ENCODE data around the gene PACRG. TPM values are rescaled to one million over a fixed set of nuclear protein-coding genes. Genes with fewer than 3 reads are reported as not detected.
A peak's percentile ranks its signal among the peaks of the same experiment; 100 is the strongest.

The PACRG gene
- total and polyA plus RNA-seq, 2 donors (not counting 3 experiments of a cell fraction or from before 2014, with no cell fraction given): 0.08 TPM; not detected in 1

DNA sequence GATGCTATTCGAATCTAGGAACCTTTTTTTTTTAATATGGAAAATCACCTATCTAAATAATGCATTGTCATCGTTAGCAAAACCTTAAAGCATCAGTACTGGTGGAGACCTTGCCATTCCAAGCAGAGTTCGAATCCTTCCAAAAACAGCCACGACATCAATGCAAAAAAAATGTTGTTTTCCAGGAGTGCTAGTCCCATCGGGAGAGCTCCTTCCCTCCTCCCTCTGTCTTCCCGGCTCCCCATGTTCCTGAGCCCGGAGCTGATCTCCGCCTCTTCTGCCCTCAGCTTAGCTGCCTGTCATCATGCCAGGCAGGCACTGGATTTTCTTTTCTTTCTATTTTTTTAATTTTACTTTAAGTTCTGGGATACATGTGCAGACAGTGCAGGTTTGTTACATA lies 533.1 kb downstream of the PACRG start:
- TF ChIP-seq MYC (IDR thresholded peaks at IDR 0.05; ENCODE audit: low read depth, low read length) (no peak), POLR2A (IDR thresholded peaks at IDR 0.05; ENCODE audit: low read depth, low read length) (no peak), GATA2 (IDR thresholded peaks at IDR 0.05; ENCODE audit: insufficient read depth, insufficient read length, low read depth, low read length) (no peak), JUN (IDR thresholded peaks at IDR 0.05; ENCODE audit: borderline replicate concordance, insufficient read depth, insufficient read length, low read depth) (no peak), MAX (IDR thresholded peaks at IDR 0.05; ENCODE audit: insufficient read depth, insufficient read length) (no peak), POLR2AphosphoS5 (IDR thresholded peaks at IDR 0.05; ENCODE audit: insufficient read depth, low read depth, low read length) (no peak), EZH2 (IDR thresholded peaks at IDR 0.05; ENCODE audit: borderline replicate concordance, low read depth, low read length, severe bottlenecking) (no peak), FOS (IDR thresholded peaks at IDR 0.05; ENCODE audit: borderline replicate concordance, insufficient read depth, low read length) (no peak)
- TF ChIP-seq, protein P1, sequence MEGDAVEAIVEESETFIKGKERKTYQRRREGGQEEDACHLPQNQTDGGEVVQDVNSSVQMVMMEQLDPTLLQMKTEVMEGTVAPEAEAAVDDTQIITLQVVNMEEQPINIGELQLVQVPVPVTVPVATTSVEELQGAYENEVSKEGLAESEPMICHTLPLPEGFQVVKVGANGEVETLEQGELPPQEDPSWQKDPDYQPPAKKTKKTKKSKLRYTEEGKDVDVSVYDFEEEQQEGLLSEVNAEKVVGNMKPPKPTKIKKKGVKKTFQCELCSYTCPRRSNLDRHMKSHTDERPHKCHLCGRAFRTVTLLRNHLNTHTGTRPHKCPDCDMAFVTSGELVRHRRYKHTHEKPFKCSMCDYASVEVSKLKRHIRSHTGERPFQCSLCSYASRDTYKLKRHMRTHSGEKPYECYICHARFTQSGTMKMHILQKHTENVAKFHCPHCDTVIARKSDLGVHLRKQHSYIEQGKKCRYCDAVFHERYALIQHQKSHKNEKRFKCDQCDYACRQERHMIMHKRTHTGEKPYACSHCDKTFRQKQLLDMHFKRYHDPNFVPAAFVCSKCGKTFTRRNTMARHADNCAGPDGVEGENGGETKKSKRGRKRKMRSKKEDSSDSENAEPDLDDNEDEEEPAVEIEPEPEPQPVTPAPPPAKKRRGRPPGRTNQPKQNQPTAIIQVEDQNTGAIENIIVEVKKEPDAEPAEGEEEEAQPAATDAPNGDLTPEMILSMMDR (IDR thresholded peaks at IDR 0.05; ENCODE audit: extremely low read depth in 1 of 2, insufficient read depth in 1 of 2, low read depth in 1 of 2, low read length in 2 of 2): no peak
- no TSS peak for BruUV-seq (replicated peaks)
- Histone ChIP-seq H3K9me3 (replicated peaks; ENCODE audit: control insufficient read depth, insufficient read depth, low read length) (no peaks in the 10 kb centered on the region), H3K4me2 (ENCODE audit: insufficient read depth, low read length) (peak overlapping the region; percentile 70), H3K27ac (ENCODE audit: insufficient read depth, low read depth, low read length) (no peak overlapping the region), H2AFZ (ENCODE audit: low read depth, low read length) (peak overlapping the region; percentile 80), H3K9me1 (replicated peaks; ENCODE audit: control insufficient read depth, extremely low read depth, insufficient read depth, low read length) (no peaks in the 10 kb centered on the region), H3K4me3 (replicated peaks in 1 of 3; ENCODE audit: insufficient read depth in 1 of 3, low read depth in 1 of 3, low read length in 3 of 3) (peak overlapping the region in 1 of 3 experiments; percentile 38), H4K20me1 (replicated peaks; ENCODE audit: control insufficient read depth, extremely low read depth, insufficient read depth, low read length) (no peaks in the 10 kb centered on the region), H3K36me3 (ENCODE audit: control insufficient read depth in 2 of 2, extremely low read depth in 1 of 2, insufficient read depth in 2 of 2, low read length in 2 of 2) (no peaks in the 10 kb centered on the region), H3K79me2 (ENCODE audit: control insufficient read depth, insufficient read depth, low read length) (no peaks in the 10 kb centered on the region), H3K4me1 (ENCODE audit: control insufficient read depth, extremely low read depth, insufficient read depth, low read length) (peaks cover 9% of the 10 kb centered on the region), H3K27me3 (ENCODE audit: control insufficient read depth in 2 of 2, insufficient read depth in 2 of 2, low read length in 2 of 2) (no peaks in the 10 kb centered on the region), H3K9ac (replicated peaks; ENCODE audit: extremely low read depth, insufficient read depth, low read length) (no peak overlapping the region)
- DNase-seq (ENCODE audit: low read depth, low spot score): no peak
- FAIRE-seq: no peak
- dilution Hi-C loops (cut with MboI; ENCODE audit: extremely low pct_ligation_motif_present, low sequenced_read_pairs) (no loop called here), intact Hi-C loops (cut with micrococcal nuclease) (loop anchor here (1.0 to 2.0 kb wide), 3 partner anchors 48 to 155 kb away; no protein-coding TSS in a partner anchor)
- ChIA-PET CTCF (interaction anchor here (0.9 to 1.4 kb wide), 3 partner anchors 16 to 31 kb away, joined by 3 to 6 read pairs (median 5); no protein-coding TSS in a partner anchor), POLR2A (interaction anchor here (0.6 kb wide), 1 partner anchor 19 kb away, joined by 3 read pairs; no protein-coding TSS in a partner anchor)
